ENCODE data around the gene CYP26C1. TPM values are rescaled to one million over a fixed set of nuclear protein-coding genes. Genes with fewer than 3 reads are reported as not detected.

The CYP26C1 gene
- polyA plus RNA-seq, 1 donor from 2014 or later: not detected

DNA sequence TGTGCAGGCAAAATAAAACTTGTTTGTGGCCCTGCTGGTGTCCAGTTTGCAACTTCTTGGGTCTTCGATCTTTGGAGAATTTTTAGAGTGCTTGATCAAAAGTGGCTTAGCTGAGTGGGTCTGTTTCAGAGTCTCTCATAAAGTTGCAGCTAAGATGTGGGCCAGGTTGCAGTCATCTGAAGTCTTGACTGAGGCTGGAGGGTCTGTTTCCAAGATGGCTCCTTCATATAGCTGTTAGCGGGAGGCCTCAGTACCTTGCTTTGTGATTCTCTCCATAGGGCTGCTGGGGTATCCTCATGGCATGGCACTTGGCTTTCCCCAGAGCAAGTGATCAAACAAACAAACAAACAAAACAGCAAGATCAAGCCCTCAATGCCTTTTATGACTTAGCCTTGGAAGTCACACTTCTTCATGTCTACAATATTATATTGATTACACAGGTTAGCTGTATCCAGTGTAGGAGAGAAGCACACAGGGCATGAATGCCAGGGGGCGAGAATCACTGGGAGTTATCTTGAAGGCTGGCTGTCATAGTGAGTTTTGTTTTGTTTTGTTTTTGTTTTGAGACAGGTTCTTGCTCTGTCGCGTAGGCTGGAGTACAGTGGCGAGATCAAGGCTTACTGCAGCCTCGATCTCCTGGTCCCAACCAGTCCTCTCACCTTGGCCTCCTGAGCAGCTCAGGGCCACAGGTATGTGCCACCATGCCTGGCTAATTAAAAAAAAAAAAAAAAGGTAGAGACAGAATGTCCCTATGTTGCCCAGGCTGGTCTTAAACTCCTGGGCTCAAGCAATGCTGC lies 23.3 kb downstream of the CYP26C1 start:
- Histone ChIP-seq H3K79me2 (replicated peaks; ENCODE audit: insufficient read depth, low read length) (no peaks in the 10 kb centered on the region), H4K20me1 (ENCODE audit: insufficient read depth) (no peaks in the 10 kb centered on the region), H3K9me3 (ENCODE audit: low read length) (no peaks in the 10 kb centered on the region), H3F3A (ENCODE audit: insufficient read depth, low read length, poor library complexity, severe bottlenecking) (no peaks in the 10 kb centered on the region), H2AFZ (ENCODE audit: low read depth, low read length) (no peak overlapping the region), H3K4me2 (ENCODE audit: low read length) (no peak overlapping the region), H3K27ac (ENCODE audit: low read length) (no peak overlapping the region), H3K9me2 (ENCODE audit: insufficient read depth, low read length) (no peaks in the 10 kb centered on the region), H3K27me3 (ENCODE audit: insufficient read depth, low read depth, low read length) (peaks cover 4% of the 10 kb centered on the region), H3K9ac (ENCODE audit: low read length) (no peak overlapping the region), H3K36me3 (ENCODE audit: insufficient read depth, low read length) (no peaks in the 10 kb centered on the region), H3K4me3 (ENCODE audit: low read length) (no peak overlapping the region)
- TF ChIP-seq TAF1 (IDR thresholded peaks at IDR 0.05; ENCODE audit: low read depth) (no peak), REST (IDR thresholded peaks at IDR 0.05; ENCODE audit: borderline replicate concordance) (no peak), RAD21 (conservative IDR thresholded peaks at IDR 0.05) (no peak), POLR2AphosphoS5 (IDR thresholded peaks at IDR 0.05) (no peak), SMC3 (conservative IDR thresholded peaks at IDR 0.05; ENCODE audit: poor library complexity) (no peak), MXI1 (conservative IDR thresholded peaks at IDR 0.05; ENCODE audit: poor library complexity, severe bottlenecking) (no peak), CTCF (IDR thresholded peaks at IDR 0.05; ENCODE audit: poor library complexity, severe bottlenecking) (no peak), EP300 (conservative IDR thresholded peaks at IDR 0.05; ENCODE audit: poor library complexity, severe bottlenecking) (no peak), EZH2 (IDR thresholded peaks at IDR 0.05; ENCODE audit: borderline replicate concordance, insufficient read depth, low read length, poor library complexity, severe bottlenecking) (no peak)

GRCh38 chr10:93085272-93085859 lies 24.8 kb downstream of the CYP26C1 start:
- Histone ChIP-seq H4K20me1 (ENCODE audit: insufficient read depth) (no peaks in the 10 kb centered on the region), H3F3A (ENCODE audit: insufficient read depth, low read length, poor library complexity, severe bottlenecking) (no peaks in the 10 kb centered on the region), H3K4me3 (ENCODE audit: low read length) (no peak overlapping the region), H3K9ac (ENCODE audit: low read length) (no peak overlapping the region), H3K27me3 (ENCODE audit: insufficient read depth, low read depth, low read length) (no peaks in the 10 kb centered on the region), H3K27ac (ENCODE audit: low read length) (no peak overlapping the region), H3K36me3 (ENCODE audit: insufficient read depth, low read length) (no peaks in the 10 kb centered on the region), H2AFZ (ENCODE audit: low read depth, low read length) (no peak overlapping the region), H3K9me3 (ENCODE audit: low read length) (no peaks in the 10 kb centered on the region), H3K4me2 (ENCODE audit: low read length) (no peak overlapping the region), H3K9me2 (ENCODE audit: insufficient read depth, low read length) (no peaks in the 10 kb centered on the region), H3K79me2 (replicated peaks; ENCODE audit: insufficient read depth, low read length) (no peaks in the 10 kb centered on the region)
- TF ChIP-seq RAD21 (conservative IDR thresholded peaks at IDR 0.05): no peak
- TF ChIP-seq CTCF (IDR thresholded peaks at IDR 0.05; ENCODE audit: poor library complexity, severe bottlenecking): no peak
- no peak for TF ChIP-seq SMC3 (conservative IDR thresholded peaks at IDR 0.05; ENCODE audit: poor library complexity)
- TF ChIP-seq TAF1 (IDR thresholded peaks at IDR 0.05; ENCODE audit: low read depth): no peak
- no peak for TF ChIP-seq EP300 (conservative IDR thresholded peaks at IDR 0.05; ENCODE audit: poor library complexity, severe bottlenecking)
- TF ChIP-seq MXI1 (conservative IDR thresholded peaks at IDR 0.05; ENCODE audit: poor library complexity, severe bottlenecking): no peak
- TF ChIP-seq REST (IDR thresholded peaks at IDR 0.05; ENCODE audit: borderline replicate concordance): no peak
- TF ChIP-seq POLR2AphosphoS5 (IDR thresholded peaks at IDR 0.05): no peak

Measured in neural cell (in vitro differentiated cells).